OCI-LY7 (cell line): ENCODE data around the gene PALLD. TPM values are rescaled to one million over a fixed set of nuclear protein-coding genes. Genes with fewer than 3 reads are reported as not detected.

Experiments used
- BruUV-seq: library from RNA; stranded (reverse); fragments of 400-500 nt; replicated peaks from 2 replicates; lab custom pipeline; 2021; lab: Mats Ljungman, UMichigan
- CTCF ChIA-PET: fragments of 300-600 bp; sonication (Branson Sonifier 250); formaldehyde crosslinking; loops from one replicate; lab custom pipeline; 2022; ENCODE audit warnings: antibody characterized with exemption; ENCODE audit not compliant: unreplicated experiment; lab: Charles Lee
- POLR2A ChIA-PET: fragments of 300-600 bp; sonication (Branson Sonifier 250); formaldehyde crosslinking; loops from one replicate; lab custom pipeline; 2022; ENCODE audit warnings: antibody characterized with exemption; lab: Charles Lee
- DNase-seq: peaks from one replicate; pipeline ENCODE4 v3.0.0-alpha.2; 2015; ENCODE audit warnings: low spot score
- H2AFZ ChIP-seq: fragments of 200-600 bp; sonication (generic), shearing (Covaris generic); 2 replicates; pipeline ENCODE4 v1.6.1; 2014; ENCODE audit warnings: mild to moderate bottlenecking, antibody characterized with exemption, low read length, moderate library complexity
- H3K27ac ChIP-seq: fragments of 200-600 bp; sonication (generic); 2 replicates; pipeline ENCODE4 v1.5.1; 2014; ENCODE audit warnings: mixed run types, low read depth, mild to moderate bottlenecking, moderate library complexity, low read length, inconsistent platforms; ENCODE audit not compliant: poor library complexity, severe bottlenecking
- H3K36me3 ChIP-seq: fragments of 200-600 bp; sonication (generic); 2 replicates; pipeline ENCODE4 v1.6.1; 2014; ENCODE audit warnings: mild to moderate bottlenecking, antibody characterized with exemption, low read length, moderate library complexity, mixed read lengths; ENCODE audit not compliant: insufficient read depth
- H3K4me1 ChIP-seq: fragments of 200-600 bp; sonication (generic); 2 replicates; pipeline ENCODE4 v1.5.1; 2014; ENCODE audit warnings: mild to moderate bottlenecking, low read length; ENCODE audit not compliant: insufficient read depth, poor library complexity, severe bottlenecking
- H3K4me2 ChIP-seq: fragments of 200-600 bp; sonication (generic); 2 replicates; pipeline ENCODE4 v1.6.1; 2014; ENCODE audit warnings: mild to moderate bottlenecking, low read length
- H3K4me3 ChIP-seq: fragments of 200-600 bp; sonication (generic); 2 replicates; pipeline ENCODE4 v1.5.1; 2014; ENCODE audit warnings: mild to moderate bottlenecking, low read depth, low read length; ENCODE audit not compliant: poor library complexity, severe bottlenecking
- H3K79me2 ChIP-seq: fragments of 200-600 bp; sonication (generic); 2 replicates; pipeline ENCODE4 v1.6.1; 2016; ENCODE audit warnings: low read depth, mild to moderate bottlenecking, low read length, moderate library complexity, mixed read lengths; ENCODE audit not compliant: insufficient read depth
- H3K9me2 ChIP-seq: fragments of 200-600 bp; sonication (generic); 2 replicates; pipeline ENCODE4 v1.6.1; 2016; ENCODE audit warnings: mild to moderate bottlenecking, low read length, mixed read lengths; ENCODE audit not compliant: insufficient read depth
- H3K9me3 ChIP-seq: fragments of 200-600 bp; sonication (generic); 2 replicates; pipeline ENCODE4 v1.6.1; 2014; ENCODE audit warnings: mild to moderate bottlenecking, mixed run types, low read length, mixed read lengths
- H4K20me1 ChIP-seq: fragments of 200-600 bp; sonication (generic); 2 replicates; pipeline ENCODE4 v1.6.1; 2014; ENCODE audit warnings: mild to moderate bottlenecking, antibody characterized with exemption, low read length, moderate library complexity, mixed read lengths; ENCODE audit not compliant: insufficient read depth
- EZH2phosphoT487 ChIP-seq: fragments of 200-600 bp; sonication (generic); IDR thresholded peaks from 2 replicates; pipeline ENCODE4 v1.6.1; 2018; ENCODE audit warnings: low read depth, borderline replicate concordance, mild to moderate bottlenecking, mixed run types, antibody characterized with exemption, low read length, moderate library complexity, mixed read lengths
- intact Hi-C: fragments of 100-400 bp; cut with micrococcal nuclease; formaldehyde crosslinking; loops from one replicate; pipeline ENCODE4 v1.10.0; 2022; ENCODE audit not compliant: unreplicated experiment
- total RNA-seq, 2 experiments: library from RNA; depleted of rRNA in 1 of 2; stranded (reverse); fragments of >200 nt in 1 of 2; shearing (Covaris generic) in 1 of 2; gene quantifications; 2 replicates each; pipeline ENCODE4 v1.2.3, GENCODE V29; 2014 to 2022
- TF ChIP-seq, protein P1 (sequence below): fragments of 200-600 bp; sonication (generic); conservative IDR thresholded peaks from 2 replicates; pipeline ENCODE4 v1.5.1; 2014; ENCODE audit warnings: mild to moderate bottlenecking, antibody characterized with exemption, low read length, moderate library complexity, mixed read lengths

Gene PALLD
- total RNA-seq, 2 experiments from 2014 or later: 0.73 to 2.8 TPM

DNA sequence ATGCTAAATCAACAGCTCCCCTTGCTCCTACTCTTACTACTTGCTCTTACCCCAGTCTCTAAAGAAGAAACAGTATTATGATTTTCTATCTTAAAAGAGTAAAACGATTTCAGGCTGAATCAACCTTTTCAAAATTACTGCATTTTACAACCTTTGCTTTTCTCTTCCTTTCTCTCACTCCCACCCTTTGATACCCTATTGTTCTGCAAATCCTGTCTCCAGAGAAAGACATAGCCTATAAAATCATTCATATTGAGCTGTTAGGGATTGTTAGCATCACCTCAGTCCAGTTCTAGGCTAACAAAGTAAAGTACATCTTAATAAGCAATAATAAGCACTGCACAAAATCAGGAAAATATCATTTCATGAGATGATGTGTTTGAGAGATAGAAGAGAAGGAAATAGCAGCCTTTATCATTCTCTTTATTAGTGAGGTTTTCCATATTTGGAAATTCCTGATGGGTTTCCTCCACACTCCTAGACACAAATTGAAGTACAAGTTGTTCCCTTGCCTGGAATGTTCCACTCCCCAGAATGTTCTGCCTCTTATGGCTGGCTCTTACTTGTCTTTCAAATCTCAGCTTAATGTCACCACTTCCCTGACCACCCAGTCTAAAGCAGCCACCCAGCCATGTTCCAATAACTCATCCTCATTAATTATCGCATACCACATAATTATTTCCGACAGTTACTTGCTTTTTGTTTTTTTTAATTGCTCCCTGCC lies 219.7 kb downstream of the PALLD start:
- Histone ChIP-seq H3K27ac (no peak overlapping the region), H3K9me3 (no peaks in the 10 kb centered on the region)
- CTCF ChIA-PET: no interaction called here

DNA sequence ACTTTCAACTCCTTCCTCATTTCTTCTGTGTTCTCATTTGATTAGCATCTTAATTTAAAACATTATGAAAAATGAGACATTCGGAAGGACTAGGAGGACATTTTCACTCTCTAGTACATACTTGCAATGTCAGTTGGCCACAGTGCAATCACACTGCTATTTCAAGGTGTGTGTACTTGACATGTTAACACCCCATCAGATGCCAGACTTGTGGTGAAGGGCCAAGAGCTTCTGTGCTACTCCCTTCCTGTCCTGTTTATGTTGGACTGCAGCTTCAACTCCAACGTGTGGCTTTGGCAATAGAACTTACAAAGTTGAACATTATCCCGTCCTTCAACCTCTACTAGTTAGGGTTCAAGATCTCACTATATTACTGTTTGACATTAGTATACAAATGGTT lies 221.0 kb downstream of the PALLD start:
- H3K79me2 ChIP-seq: no peaks in the 10 kb centered on the region
- H3K4me3 ChIP-seq: no peak overlapping the region
- no peak overlapping the region for H3K27ac ChIP-seq
- H4K20me1 ChIP-seq: no peaks in the 10 kb centered on the region
- no peaks in the 10 kb centered on the region for H3K9me3 ChIP-seq
- BruUV-seq: no TSS peak
- H3K9me2 ChIP-seq: no peaks in the 10 kb centered on the region
- POLR2A ChIA-PET: no interaction called here
- no peaks in the 10 kb centered on the region for H3K36me3 ChIP-seq
- H3K4me2 ChIP-seq: no peak overlapping the region
- H3K4me1 ChIP-seq: no peaks in the 10 kb centered on the region
- TF ChIP-seq, protein P1, sequence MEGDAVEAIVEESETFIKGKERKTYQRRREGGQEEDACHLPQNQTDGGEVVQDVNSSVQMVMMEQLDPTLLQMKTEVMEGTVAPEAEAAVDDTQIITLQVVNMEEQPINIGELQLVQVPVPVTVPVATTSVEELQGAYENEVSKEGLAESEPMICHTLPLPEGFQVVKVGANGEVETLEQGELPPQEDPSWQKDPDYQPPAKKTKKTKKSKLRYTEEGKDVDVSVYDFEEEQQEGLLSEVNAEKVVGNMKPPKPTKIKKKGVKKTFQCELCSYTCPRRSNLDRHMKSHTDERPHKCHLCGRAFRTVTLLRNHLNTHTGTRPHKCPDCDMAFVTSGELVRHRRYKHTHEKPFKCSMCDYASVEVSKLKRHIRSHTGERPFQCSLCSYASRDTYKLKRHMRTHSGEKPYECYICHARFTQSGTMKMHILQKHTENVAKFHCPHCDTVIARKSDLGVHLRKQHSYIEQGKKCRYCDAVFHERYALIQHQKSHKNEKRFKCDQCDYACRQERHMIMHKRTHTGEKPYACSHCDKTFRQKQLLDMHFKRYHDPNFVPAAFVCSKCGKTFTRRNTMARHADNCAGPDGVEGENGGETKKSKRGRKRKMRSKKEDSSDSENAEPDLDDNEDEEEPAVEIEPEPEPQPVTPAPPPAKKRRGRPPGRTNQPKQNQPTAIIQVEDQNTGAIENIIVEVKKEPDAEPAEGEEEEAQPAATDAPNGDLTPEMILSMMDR: no peak
- TF ChIP-seq EZH2phosphoT487: no peak
- no peak overlapping the region for H2AFZ ChIP-seq
- CTCF ChIA-PET: no interaction called here
- no peak for DNase-seq
- intact Hi-C loops: no loop called here

More for the DNA sequence above, 219.7 kb downstream of the PALLD start:
- Histone ChIP-seq H3K4me1 (no peaks in the 10 kb centered on the region), H3K36me3 (no peaks in the 10 kb centered on the region), H4K20me1 (no peaks in the 10 kb centered on the region), H3K4me3 (no peak overlapping the region), H3K4me2 (no peak overlapping the region), H2AFZ (no peak overlapping the region), H3K9me2 (no peaks in the 10 kb centered on the region), H3K79me2 (no peaks in the 10 kb centered on the region)
- TF ChIP-seq EZH2phosphoT487: no peak
- TF ChIP-seq, protein P1: no peak
- POLR2A ChIA-PET: no interaction called here
- intact Hi-C loops: no loop called here
- no peak for DNase-seq
- no TSS peak for BruUV-seq

DNA sequence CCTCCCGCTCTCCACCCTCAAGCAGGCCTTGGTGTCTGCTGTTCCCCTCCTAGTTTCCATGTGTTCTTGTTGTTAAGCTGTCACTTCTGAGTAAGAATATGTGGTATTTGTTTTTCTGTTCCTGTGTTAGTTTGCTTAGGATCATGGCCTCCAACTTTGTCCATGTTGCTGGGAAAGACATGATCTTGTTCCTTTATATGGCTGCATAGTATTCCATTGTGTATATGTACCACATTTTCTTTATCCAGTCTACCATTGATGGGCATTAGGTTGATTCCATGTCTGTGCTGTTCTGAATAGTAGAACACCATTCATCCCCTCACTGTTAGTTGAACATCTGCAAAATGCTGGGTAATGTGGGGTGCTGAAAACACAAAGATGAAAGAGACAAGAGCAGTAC lies 222.9 kb downstream of the PALLD start:
- no peak overlapping the region for H3K27ac ChIP-seq
- H3K36me3 ChIP-seq: no peaks in the 10 kb centered on the region
- ChIA-PET CTCF (no interaction called here), POLR2A (interaction anchor here (0.7 kb wide), 1 partner anchor 527 kb away, joined by 5 read pairs; no protein-coding TSS in a partner anchor)
- H3K4me1 ChIP-seq: no peaks in the 10 kb centered on the region
- H2AFZ ChIP-seq: no peak overlapping the region
- intact Hi-C loops: no loop called here
- no peaks in the 10 kb centered on the region for H3K9me3 ChIP-seq
- BruUV-seq: no TSS peak
- H3K79me2 ChIP-seq: no peaks in the 10 kb centered on the region
- no peaks in the 10 kb centered on the region for H3K9me2 ChIP-seq
- no peak overlapping the region for H3K4me3 ChIP-seq
- no peak overlapping the region for H3K4me2 ChIP-seq
- TF ChIP-seq EZH2phosphoT487: no peak
- TF ChIP-seq, protein P1: no peak
- H4K20me1 ChIP-seq: no peaks in the 10 kb centered on the region
- no peak for DNase-seq
